GM21529 (cell line): Measurements from ENCODE around the gene TIAM1.

Source experiments
- ATAC-seq: cut with Tn5 transposase; IDR thresholded peaks from one replicate; pipeline ENCODE4 v1.9.1; 2021; ENCODE audit not compliant: unreplicated experiment

The TIAM1 gene

DNA sequence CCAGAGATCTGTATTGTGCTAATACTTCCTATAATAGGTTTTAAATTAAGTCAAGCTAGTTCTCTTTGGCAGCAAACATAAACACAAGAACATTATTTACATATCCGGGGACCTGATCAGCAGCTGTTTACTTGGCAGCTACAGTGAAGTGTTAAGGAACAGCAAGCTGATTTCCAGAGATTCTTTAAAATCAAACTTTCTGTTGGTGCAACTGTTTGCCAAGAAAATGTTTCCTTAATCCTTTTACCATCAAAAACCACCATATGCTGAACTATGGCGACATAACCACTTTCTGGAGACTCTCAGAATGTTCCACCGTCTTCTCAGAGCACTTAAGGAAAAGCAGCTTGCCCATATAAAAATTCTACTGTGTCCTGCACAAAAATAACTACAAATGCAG, 198.8 kb downstream of the TIAM1 start:
- ATAC-seq, result no peak

GRCh38 chr21:31143036-31143435, 201.0 kb downstream of the TIAM1 start:
- ATAC-seq, result no peak

GRCh38 chr21:31142600-31142999, 201.5 kb downstream of the TIAM1 start:
- ATAC-seq, result no peak

GRCh38 chr21:31141389-31142000, 202.6 kb downstream of the TIAM1 start:
- ATAC-seq, result no peak

GRCh38 chr21:31140676-31141075, 203.4 kb downstream of the TIAM1 start:
- no peak for ATAC-seq

- ATAC-seq, result no peak
These were observed 204.0 kb downstream of the TIAM1 start for GRCh38 chr21:31140025-31140424.

DNA sequence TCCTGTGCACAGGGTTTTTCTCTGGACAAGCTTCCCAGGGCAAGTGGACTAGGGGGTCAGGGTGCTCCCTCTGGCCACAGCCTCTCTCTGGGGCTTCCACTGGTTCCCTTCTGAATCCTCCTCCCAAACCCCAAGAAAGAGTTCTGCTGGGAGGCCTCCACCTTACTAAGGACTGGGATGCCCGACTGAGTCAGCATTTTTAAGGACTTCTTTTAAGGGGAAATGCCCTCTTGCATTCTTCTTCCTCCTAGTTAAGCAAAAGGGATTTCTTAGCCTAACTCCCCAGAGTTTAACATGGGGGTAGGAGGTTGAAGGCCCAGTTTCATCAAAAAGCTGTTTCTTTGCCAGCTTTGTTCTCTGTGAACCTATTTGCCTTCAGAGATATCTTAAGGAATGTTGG, 206.1 kb downstream of the TIAM1 start:
- ATAC-seq, result no peak

DNA sequence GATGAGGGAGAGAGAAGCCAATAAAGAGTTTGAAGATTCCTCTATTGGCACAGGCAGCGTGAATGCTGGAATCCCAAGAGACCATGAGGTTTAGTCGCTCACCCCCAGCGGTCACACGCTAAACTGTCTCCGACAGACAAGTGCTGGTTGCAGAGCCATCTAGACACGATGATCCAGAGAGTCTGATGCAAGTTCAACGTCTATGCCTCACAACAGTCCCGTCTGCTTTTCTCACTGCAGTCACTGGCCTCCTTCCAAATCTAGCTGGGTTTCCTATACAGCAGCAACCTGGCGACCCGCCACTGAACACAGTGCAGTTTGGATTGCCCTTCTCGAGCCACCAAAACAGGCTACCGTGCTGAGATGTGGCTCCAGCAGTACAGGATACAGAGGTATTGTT, 207.2 kb downstream of the TIAM1 start:
- ATAC-seq, result peak; percentile 60

DNA sequence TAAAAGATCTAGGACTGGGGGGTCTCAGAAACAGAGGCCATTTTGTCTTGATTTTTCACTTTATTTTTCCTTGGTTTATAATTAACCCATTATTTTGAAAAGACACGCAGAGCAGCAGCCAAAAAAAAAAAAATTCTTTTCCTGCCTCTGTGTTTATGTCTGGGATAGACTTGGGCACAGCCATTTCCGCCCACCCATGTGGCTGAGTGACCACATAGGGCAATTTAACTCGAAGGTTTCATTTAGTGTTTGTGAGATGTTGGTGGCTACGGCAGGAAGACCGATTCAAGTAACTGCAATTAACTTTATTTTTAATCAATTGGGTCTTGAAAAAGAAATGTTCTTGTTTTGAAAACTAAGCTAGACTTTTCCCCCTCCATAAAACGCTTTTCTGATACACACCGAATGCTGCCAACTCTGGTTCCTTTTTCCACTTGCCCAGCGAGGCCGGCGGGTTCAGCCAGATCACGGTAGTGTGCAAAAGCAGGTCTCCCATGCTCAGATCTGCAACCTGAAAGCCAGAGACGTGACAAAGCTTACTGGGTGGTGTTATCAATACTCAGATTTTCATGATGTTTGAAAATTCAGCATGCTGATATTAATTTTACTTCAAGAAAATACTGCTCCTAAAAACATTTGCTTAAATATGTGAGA, 208.4 kb downstream of the TIAM1 start:
- no peak for ATAC-seq

DNA sequence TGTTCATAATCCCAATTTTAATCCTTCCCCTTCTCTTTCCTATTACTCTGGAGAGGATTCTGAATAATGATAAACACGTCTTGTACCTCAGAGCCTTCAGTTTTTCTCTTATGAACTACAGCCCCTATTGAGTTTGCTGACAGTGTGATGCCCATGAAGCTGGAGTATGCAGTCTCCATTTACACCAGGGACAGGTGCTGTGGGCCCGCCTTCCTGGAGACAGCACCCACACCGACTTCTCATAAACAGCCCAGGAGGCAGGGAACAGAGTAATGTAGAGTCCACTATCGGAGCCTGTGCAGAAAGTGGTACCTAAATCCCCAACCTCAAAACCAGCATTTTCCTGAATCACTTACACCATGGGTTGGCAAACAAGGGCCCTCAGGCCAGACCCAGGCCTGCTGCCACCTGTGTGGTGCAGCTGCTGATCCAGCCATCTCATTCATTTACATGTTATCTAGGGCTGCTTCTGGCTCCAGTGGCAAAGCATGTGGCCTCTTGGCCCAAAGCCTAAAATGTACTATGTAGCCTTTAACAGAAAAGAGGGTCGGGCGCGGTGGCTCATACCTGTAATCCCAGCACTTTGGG, 210.7 kb downstream of the TIAM1 start:
- ATAC-seq, result no peak

GRCh38 chr21:31132574-31133242, 211.4 kb downstream of the TIAM1 start:
- ATAC-seq, result peak; percentile 73

- no peak for ATAC-seq
These were observed 213.2 kb downstream of the TIAM1 start for GRCh38 chr21:31130821-31131220.

GRCh38 chr21:31128234-31128633, 215.8 kb downstream of the TIAM1 start:
- no peak for ATAC-seq

DNA sequence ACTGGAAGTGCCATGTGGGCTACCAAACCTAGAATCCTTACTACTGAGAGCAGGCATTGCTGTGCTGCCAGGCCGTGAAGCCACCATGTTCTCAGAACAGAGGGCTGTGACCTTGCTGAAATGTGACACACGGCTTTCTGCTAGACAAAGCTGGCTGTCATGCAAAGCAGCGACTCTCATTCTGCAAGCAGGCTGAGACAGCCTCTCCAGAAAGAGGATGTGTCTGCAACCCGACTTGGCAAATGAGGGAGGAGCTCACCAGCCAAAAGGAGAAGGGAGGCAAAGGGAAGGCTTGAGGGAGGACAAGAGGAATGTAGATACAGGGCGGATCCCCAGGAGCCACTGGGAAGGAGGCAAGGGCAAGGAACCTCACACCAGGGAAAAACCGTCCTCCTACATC, 220.1 kb downstream of the TIAM1 start:
- ATAC-seq, result peak; percentile 61

DNA sequence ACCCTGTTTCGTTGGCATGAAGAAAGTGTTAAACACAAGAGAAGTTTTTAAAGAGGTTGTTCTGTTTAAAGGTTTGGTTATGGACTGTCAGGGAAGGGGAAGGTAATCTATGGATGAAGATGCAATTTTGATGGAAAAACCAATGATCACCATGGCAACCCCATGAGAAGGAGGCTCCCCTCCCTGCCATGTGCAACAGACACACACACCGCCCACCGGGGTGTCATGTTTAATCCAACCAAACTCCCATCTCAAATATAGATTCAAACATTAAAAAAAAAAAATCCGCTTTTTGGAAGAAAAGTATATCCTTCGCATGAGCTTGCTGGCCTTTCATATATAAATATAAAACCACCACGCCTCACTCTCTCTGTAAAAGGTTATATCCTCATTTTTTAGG, 224.9 kb downstream of the TIAM1 start:
- ATAC-seq, result no peak

GRCh38 chr21:31117128-31117916, 226.7 kb downstream of the TIAM1 start:
- ATAC-seq, result no peak

DNA sequence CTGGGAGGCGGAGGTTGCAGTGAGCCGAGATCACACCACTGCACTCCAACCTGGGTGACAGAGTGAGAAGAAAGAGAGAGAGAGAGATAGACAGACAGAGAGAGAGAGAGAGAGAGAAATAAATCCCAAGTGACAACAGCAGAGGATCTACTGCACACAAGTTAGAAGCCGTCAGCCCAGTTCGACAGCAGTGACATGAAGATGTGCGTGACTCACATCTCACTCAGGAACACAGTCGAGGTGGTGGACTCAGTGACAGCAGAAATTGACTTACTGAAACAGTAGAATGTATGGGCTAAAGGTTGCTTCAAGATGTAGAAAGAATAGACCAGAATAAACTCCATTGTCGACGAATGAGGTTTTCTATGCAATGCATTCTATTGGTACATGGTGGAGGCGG, 228.8 kb downstream of the TIAM1 start:
- no peak for ATAC-seq

GRCh38 chr21:31111093-31111492, 233.0 kb downstream of the TIAM1 start:
- no peak for ATAC-seq

DNA sequence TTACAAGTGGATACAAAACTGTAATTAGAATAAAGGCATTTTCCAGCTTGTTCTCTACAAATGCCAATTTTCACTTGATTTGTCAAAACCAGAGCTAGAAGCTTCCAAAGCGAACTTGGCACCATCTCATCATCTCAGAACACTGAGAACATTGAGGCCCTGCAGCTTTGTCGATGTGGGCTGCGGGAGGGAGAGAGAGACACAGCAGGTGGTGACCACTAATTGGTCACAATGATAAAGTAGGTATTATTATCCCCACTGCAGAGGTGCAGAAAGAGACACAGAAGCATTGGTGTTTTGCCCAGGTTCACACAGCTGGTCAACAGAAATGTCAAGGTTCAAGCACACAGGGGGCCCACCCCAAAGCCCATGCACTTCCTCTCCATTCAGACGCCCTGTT, 233.6 kb downstream of the TIAM1 start:
- no peak for ATAC-seq

DNA sequence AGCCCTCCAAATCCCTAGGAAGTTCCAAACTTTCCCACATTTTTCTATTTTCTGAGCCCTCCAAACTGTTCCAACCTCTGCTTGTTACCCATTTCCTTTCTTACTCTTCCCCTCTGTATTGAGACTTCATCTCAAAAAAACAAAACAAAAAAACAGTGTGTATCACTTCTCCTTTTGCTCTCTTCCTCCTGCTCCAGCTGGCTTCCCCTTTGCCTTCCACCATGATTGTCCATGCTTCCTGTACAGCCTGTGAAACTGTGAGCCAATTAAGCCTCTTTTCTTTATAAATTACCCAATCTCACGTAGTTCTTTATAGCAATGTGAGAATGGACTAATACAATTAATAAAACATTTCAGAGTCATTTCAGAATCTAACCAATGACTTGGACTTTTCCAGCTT, 236.2 kb downstream of the TIAM1 start:
- ATAC-seq, result peak; percentile 75

DNA sequence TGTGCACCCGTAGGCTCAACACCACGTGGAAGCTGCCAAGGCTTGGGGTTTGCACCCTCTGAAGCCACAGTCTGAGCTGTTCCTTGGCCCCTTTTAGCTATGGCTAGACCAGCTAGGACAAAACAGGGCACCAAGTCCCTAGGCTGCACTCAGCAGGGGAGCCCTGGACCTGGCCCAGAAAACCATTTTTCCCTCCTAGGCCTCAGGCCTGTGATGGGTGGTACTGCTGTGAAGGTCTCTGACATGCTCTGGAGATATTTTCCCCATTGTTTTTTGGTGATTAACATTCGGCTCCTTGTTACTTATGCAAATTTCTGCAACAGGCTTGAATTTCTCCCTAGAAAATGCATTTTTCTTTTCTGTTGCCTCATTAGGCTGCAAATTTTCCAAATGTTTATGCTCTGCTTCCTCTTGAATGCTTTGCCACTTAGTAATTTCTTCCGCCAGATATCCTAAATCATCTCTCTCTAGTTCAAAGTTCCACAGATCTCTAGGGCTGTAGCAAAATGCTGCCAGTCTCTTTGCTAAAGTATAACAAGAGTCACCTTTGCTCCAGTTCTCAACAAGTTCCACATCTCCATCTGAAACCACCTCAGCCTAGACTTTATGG, 236.8 kb downstream of the TIAM1 start:
- no peak for ATAC-seq
